GM19035 (cell line): ENCODE results near the gene SLCO3A1.

ENCODE experiments used
- ATAC-seq: cut with Tn5 transposase; IDR thresholded peaks from one replicate; pipeline ENCODE4 v1.9.1; 2021; ENCODE audit not compliant: unreplicated experiment

SLCO3A1 gene

DNA sequence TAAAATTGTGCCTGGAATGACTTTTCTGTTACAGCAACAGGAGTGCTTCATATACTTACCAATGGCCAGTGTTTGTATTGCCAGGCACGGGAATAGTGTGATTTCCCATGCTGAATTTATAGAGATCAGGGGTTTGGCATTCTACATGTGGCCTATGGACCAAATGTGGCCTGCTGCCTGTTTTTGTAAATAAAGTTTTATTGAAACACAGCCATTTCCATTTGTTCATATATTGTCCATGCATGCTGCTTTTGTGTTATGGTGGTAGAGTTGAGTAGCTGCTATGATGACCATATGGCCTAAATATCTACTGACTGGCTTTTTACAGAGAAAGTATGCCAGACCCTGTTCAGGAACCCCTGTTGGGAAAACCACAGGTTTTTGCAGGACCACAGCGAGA is 55.6 kb downstream of the SLCO3A1 start:
- no peak for ATAC-seq

DNA sequence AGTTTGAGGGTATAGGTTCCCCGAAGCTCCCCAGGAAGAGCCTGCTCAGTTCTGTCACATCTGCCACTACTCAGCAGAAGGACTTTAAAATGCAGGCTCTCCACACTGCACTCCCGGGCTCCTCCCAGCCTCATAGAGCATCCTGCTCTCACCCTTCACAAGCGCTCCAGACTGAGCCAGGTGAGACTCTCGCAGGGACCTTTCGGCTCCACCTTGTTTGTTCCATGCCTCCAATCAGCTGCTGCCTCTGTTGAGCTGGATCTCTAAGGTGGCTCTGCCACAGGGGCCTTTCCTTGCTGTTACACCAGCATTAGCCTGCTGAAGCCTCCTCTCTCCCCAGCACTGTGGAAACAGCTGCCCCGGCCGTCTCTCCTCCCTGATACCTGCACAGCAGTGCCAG is 56.1 kb downstream of the SLCO3A1 start:
- ATAC-seq: no peak

DNA sequence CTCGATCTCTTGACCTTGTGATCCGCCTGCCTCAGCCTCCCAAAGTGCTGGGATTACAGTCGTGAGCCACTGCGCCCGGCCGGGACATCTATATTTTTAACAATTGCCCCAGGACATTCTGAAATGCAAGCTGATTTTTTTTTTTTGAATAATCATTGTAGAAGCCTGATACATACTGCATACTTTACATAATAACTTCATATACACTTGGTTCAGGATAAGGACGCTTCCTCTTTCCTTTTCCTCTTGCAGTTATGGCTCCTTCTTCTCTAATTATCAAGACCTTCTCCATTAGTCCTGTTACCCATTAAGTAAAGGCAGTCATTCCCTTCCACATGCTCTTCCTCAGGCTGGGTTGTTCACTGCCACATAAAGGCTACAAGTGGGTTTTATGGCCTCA is 58.3 kb downstream of the SLCO3A1 start:
- ATAC-seq: no peak

DNA sequence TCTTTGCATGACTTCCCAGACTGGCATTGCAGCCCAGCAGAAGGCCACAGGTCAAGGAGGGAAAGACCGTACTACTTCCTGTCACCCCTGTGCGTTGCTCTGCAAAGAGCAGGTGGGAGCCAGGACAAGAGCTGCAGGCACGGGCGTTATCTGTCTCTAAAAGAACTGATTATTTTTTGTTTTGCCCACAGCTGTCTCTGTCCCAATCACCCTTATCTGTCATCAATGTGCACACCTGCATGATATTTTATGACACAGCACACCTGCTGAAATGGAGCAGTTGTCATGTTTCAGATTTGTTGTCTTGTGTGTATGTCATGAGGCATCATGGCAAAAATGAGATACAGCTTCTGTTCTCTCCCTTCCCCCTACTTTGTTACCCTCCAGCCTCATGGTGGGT is 58.8 kb downstream of the SLCO3A1 start:
- no peak for ATAC-seq

DNA sequence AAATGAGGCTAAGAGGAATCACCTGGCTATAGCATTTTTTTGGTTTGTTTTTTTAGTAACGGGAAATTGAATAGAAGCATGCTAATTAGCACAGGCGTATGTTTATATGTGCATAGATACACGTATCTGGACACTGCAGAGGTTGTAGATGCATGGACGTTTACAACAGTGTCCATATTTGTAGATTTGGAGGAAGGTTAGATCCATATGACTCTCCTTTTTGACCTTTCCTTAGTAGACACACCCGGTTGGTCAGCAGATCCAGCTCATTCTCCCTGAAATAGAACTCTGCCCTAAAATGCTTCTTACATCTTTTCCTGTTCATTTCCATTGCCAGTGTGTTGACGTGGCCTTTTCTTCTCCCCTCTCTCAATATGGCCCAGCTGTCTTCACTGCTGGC is 60.1 kb downstream of the SLCO3A1 start:
- no peak for ATAC-seq

DNA sequence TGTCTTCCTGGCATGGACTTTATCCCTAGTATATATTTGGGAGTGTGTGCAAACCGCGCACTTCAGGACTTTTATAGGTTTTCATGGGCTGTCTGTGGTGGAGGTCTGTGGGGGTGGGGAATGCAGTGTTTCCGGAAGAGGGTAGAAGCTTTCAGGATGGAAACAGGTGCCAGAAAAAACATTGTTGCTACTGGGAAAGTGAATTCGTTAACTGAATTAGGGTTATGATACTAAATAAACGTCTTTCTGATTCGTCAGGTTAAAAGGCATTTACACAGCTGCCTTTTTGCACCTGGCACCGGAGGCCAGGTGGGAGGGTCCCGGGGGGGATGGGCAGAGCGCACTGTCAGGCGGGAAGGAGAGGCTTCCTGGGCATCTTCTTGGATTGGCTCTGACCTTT is 62.1 kb downstream of the SLCO3A1 start:
- no peak for ATAC-seq

DNA sequence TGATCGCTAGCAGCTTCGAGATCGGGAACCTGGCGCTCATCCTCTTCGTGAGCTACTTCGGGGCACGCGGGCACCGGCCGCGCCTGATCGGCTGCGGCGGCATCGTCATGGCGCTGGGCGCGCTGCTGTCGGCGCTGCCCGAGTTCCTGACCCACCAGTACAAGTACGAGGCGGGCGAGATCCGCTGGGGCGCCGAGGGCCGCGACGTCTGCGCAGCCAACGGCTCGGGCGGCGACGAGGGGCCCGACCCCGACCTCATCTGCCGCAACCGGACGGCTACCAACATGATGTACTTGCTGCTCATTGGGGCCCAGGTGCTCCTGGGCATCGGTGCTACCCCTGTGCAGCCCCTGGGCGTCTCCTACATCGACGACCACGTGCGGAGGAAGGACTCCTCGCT is 62.5 kb downstream of the SLCO3A1 start:
- no peak for ATAC-seq

DNA sequence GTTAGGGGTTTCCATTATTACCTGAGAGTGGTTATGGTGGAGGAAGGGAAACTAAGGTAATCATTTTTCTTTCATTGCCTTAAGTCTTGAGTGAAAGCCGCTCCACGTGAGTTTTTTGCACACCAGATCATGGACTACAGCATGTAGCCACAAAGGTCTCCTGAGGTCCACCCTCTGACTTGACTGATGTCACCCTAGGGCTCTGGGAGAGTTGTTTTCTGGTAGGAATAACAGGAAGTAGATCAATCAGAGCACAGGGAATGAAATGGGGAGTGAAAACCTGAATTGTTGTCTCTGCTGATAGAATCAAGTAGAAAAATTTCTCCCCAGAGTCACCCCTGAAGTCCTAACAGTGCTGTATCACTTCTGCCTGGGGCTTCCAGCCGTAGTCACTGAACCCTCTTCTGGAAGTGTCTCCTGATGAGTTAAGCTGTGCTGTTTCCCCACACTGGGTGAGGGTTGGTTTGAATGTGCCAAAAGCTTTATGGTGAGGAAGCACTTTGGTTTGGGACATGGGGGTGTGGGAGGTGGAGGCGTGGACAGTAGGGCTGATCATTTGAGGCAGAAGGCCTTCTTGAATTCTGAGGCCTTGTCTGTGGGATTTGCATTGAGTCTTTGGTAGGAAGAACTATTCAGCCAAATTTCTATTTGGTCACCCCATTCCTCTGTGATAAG is 64.3 kb downstream of the SLCO3A1 start:
- no peak for ATAC-seq

DNA sequence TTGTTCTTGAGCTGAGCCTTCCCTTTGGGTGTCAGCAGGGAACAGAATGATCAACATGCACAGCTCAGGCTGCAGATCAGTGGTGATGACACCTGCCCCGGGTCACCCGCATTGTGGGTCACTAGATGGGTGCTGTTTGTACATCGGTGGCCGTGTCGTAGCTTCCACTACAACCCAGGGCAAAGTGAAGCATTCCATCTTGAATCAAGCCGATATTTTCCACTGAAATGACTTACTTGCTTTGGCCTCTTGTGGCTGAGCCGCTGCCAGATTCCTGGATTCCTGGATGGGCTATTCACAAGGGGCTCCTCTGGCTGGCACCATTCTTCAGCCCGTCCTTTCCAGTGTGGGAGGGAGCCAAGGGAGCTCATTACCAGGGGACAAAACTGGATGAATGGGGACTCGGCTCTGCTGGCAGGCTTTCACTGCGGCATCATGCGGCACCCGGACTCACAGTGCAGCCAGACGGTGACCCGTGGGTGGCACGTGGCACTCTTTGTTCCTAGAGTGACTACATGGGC is 65.6 kb downstream of the SLCO3A1 start:
- no peak for ATAC-seq

DNA sequence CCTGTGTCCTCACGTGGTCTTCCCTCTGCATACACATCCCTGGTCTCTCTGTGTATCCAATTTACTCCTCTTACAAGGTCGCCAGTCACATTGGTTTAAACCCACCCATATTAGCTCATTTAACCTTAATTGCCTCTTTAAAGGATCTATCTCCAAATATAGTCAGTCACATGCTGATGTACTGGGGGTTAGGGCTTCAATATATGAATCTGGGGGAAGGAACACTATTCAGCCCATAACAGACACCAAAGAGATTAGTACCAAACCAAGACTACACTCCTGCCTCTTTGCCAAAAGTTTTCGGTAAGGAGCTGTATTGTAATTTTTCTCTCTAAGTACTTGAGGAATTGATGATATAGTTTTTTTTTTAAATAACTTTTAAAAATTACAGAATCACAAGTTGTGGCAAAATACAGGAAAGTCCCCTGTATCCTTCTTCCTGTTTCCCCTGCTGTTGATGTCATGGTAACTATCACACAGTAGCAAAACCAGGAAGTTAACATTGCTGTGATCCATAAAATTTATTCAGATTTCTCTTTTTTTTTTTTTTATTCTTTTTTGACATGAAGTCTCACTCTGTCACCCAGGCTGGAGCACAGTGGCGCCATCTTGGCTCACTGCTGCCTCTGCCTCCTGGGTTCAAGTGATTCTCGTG is 67.8 kb downstream of the SLCO3A1 start:
- no peak for ATAC-seq

DNA sequence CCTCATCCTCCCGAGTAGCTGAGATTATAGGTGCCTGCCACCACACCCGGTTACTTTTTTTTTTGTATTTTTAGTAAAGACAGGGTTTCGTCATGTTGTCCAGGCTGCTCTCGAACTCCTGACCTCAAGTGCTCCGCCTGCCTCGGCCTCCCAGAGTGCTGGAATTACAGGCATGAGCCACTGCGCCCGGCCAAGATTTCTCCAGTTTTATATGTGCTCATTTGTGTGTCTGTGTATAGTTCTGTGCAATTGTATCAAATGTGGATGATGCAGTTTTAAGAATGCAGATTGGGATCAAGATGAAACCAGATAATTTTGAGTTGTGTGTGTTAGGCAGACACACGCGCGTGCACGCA is 68.3 kb downstream of the SLCO3A1 start:
- no peak for ATAC-seq

DNA sequence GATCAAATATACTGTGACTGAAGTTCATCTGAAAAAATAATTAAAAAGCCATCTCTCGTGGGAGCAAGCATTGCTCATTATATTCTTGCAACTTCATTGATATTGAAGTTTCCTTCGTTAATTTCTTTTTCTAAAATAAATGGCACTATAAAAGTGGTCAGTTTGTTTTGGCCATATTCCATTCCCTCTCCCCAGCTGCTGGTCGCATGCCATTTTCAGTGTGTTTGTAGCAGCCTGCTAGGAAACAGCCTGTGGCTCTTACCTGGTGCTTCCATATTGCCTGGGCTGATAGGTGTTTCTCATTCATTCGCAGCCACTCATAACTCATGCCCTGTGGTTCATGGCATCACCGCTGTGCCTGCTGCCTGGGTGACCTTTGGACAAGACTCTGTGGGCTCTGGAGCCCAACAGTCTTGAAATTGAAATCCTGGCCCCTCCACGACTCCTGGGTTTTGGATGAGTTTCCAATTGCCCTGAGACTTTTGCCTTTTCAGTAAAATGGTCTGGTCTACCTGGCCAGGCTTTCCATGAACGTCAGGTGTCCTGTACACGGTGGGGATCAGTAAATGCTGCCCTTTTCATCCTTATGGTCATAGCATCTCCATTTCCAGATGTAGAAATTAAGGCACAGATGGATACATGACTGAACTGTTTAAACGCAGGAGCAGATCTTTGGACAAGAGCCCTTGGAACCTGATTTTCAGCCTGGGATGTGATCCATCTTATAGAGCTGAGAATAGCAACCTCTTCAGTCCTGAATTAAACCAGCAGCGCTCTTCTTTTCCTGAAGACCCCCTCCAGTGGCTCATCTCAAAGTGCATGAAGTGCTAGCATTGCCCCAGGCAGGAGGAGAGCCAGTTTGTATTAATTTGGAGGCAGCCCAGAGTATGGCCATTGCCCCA is 69.4 kb downstream of the SLCO3A1 start:
- no peak for ATAC-seq

DNA sequence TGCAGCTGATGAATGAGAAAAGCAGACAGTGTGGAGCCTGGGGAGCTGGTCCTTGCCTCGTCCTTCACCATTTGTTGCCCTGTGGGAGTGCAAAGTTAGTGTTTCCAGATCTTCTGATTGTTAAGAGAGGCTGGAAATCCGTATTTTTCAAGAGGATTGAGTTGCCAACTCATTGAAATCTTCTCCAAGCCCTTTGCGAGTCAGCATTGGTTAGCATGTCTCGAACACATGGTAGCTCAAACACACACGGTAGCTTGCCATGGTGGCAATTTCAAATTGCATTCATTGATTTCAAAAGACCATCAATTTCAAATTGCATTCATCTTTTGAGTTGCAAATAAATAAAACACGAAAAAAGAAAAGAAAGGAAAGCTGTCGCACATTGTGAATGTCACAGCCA is 70.7 kb downstream of the SLCO3A1 start:
- no peak for ATAC-seq

DNA sequence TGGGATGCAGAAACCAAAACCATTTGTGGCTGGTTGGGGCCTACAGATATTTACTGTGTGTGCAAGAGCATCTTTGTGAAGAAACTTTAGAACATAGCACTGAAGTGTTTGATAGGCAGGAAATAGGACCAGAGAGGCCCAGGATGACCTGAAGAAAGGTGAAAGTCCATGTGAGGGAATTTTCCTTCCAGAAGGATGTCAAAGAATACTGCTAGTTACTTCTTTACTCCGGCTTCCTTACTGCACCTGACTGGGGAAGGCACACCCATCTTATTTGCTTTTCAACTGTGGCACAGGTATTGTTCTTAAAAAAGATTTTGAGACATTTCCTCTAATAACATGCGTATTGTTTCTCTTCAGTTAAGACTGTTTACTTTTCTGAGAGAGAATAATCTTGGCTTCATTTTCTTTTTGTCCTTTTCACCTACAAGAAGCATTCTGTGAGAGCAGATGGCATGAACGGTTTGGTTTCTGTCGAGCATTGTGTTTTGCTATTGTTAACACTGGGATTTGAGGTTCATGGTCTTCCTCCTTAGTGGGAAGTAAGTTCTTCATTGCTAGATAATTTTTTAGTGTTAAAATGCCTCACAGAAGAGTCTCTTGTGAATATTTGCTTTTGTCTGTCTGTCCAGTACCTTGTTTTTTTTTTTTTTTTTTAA is 71.5 kb downstream of the SLCO3A1 start:
- no peak for ATAC-seq

DNA sequence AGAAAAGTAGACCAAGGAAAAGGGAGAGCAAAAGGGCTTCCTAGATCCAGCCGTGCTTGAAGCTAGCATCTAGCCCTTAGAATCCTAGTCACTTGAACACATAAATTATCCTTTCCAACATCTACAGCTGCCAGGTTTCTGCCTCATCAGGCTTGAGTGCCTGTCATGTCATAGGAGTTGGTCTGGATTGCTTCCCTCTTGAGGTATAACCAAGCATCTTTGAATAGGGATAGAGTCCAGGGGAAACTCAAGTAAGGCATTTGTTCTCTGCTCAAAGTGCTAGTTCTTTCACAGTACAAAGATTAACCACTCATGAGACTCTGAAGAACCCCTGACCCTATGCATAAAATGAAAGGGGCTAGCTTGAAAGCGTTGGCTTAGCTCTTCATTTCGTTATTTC is 72.3 kb downstream of the SLCO3A1 start:
- no peak for ATAC-seq

DNA sequence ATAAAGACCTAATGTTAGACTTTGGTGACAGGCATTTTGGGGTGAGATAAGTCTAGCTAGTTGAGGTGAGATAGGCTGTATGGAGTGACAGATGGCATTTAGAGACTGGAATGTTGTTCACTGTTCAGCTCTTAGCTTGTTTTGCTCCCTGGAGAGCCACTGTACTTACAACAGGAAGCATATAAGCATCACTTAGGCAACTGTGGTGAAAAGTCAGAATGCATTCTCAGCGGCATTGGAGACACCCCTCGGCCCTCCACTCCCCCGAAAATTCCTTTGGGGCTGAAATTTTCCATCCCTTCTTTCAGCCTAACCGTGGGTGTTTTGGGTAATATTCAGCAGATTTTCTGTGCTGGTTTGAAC is 73.4 kb downstream of the SLCO3A1 start:
- no peak for ATAC-seq

DNA sequence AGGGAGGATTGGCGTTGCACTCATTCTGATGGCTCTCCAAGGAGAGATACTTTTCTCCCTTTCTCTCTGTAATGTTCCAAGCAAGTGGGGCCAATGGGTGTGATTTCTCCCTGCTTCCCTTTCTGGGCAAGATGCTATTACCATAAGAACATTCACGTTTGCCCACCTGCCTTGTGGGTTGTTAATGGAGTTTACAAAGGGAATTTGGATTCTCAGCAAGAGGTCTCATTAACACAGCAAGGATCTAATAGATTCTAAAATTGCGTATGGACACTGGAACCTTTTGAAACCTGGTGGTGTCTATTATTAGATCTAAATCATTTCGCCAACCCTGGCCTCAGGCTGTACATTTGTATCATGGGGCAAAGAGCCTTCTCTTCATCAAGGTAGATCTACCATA is 74.1 kb downstream of the SLCO3A1 start:
- no peak for ATAC-seq

DNA sequence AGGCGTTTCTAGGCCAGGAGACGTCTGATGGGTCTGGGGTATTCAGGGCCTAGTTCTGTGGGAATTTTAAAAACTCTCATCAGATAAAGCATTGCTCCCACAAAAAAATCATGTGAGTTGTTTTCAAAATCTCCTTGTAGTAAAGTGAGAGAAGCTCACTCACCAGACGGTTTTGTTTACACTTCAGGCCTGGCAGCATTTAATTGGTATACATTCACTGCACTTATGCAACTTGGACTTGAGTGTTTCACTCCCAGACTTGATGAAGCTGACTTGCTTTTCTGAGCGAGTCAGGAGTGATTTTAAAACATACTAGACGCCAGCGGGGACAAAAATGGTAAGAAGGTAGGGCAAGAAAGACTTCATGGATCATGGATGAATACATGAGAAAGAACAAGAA is 75.2 kb downstream of the SLCO3A1 start:
- ATAC-seq: no peak

DNA sequence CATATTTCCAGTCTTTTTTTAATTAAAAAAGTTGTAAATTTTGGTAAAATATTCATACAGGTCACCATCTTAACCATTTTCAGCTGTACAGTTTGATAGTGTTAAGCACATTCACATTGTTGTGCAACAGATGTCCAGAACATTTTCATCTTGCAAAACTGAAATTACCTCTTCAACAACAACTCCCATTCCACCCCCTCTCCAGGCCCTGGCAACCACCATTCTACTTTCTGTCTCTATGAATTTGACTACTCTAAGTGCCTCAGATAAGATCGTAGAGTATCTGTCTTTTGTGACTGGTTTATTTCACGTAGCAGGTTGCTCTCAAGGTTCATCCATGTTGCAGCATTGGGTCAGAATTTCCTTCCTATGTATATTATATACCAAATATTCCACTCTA is 76.0 kb downstream of the SLCO3A1 start:
- ATAC-seq: no peak

DNA sequence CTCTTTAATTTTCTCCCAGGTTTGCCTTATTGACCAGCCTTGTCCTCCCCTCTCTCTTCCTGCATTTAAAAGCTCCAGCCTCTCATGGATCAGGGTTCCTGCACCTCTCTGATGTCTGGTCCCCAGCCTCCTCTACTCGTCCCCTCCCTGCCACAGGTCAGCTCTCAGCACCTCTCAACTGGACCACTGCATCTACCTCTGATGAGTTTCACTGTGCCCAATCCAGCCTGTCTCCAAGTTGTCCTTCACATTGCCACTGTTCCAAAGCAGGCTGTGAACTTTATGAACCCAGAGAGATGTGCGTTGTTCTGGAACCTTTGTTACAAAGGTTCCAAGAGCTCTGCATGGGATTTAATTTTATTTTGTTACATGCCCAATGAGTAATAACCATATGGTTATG is 76.6 kb downstream of the SLCO3A1 start:
- no peak for ATAC-seq

DNA sequence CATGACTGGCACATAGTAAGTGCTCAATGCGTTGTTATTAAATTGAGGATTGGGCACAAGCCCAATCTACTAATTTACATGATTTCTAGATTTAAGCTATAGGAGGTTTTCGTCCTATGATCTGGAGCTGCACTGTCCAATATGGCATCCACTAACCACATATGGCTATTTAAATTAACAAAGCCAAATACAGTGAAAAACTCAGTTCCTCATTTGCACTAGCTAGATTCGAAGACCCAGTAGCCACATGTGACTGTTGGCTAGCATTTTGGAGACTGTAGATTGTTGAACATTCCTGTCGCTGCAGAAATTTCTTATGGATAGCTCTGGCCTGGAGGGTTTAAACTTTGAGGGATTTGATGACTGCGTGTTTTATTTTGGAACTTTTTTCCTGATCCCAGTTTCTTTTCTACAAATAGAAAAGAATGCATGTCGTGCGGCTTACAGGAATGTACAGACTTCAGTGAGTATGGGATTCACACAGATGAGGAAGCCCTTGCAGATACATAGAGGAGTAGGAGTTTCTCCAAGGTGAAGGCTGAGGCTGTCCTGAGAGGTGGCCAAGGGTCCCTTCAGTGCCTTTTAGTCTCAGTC is 82.8 kb downstream of the SLCO3A1 start:
- ATAC-seq: no peak
